ENCODE measurements around the gene ECE2. TPM values are rescaled to one million over a fixed set of nuclear protein-coding genes. Genes with fewer than 3 reads are reported as not detected.

Gene ECE2
- total RNA-seq, 1 experiment from 2014 or later, result not detected

DNA sequence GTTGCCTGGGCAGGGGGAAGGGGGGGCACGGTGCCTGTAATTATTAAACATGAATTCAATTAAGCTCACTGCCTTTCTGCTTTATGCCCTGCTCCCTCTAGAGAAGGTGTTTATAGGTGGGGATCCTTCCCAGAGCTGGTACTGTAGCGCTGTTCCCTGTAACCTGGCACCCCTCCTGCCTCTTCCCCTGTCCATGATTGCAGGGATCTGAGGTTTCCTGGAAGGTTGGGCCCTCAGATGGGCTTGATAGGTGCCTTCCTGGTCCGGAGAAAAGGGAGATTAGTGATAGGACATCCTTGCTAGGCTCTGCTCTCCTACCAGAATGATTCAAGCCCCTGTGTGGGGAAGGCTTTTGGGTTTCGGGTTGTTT, 59.5 kb downstream of the ECE2 start:
- Histone ChIP-seq H3K4me1 (ENCODE audit: control insufficient read depth, insufficient read depth, low read length) (peaks cover 58% of the 10 kb centered on the region), H3K27me3 (ENCODE audit: control insufficient read depth, insufficient read depth, low read length) (no peaks in the 10 kb centered on the region), H3K36me3 (ENCODE audit: control insufficient read depth, insufficient read depth, low read length) (0 out of 2 replicates have a peak, but pooled peaks cover 11% of the 10 kb centered on the region), H3K4me3 (ENCODE audit: low read depth in 2 of 2, low read length in 2 of 2) (peak overlapping the region; percentile 53 to 80), H3K27ac (ENCODE audit: low read length) (peak overlapping the region; percentile 82), H3K9me3 (ENCODE audit: control insufficient read depth, insufficient read depth, low read depth, low read length) (no peaks in the 10 kb centered on the region)
- TF ChIP-seq, protein P1, sequence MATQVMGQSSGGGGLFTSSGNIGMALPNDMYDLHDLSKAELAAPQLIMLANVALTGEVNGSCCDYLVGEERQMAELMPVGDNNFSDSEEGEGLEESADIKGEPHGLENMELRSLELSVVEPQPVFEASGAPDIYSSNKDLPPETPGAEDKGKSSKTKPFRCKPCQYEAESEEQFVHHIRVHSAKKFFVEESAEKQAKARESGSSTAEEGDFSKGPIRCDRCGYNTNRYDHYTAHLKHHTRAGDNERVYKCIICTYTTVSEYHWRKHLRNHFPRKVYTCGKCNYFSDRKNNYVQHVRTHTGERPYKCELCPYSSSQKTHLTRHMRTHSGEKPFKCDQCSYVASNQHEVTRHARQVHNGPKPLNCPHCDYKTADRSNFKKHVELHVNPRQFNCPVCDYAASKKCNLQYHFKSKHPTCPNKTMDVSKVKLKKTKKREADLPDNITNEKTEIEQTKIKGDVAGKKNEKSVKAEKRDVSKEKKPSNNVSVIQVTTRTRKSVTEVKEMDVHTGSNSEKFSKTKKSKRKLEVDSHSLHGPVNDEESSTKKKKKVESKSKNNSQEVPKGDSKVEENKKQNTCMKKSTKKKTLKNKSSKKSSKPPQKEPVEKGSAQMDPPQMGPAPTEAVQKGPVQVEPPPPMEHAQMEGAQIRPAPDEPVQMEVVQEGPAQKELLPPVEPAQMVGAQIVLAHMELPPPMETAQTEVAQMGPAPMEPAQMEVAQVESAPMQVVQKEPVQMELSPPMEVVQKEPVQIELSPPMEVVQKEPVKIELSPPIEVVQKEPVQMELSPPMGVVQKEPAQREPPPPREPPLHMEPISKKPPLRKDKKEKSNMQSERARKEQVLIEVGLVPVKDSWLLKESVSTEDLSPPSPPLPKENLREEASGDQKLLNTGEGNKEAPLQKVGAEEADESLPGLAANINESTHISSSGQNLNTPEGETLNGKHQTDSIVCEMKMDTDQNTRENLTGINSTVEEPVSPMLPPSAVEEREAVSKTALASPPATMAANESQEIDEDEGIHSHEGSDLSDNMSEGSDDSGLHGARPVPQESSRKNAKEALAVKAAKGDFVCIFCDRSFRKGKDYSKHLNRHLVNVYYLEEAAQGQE (IDR thresholded peaks at IDR 0.05; ENCODE audit: insufficient read depth in 1 of 2, low read depth in 2 of 2, low read length in 1 of 2), result no peak
- in situ Hi-C loops (cut with HindIII; ENCODE audit: low pct_unique_long_range_greater_than_20kb, low sequenced_read_pairs) (no loop called here), intact Hi-C loops (cut with micrococcal nuclease; ENCODE audit: unreplicated experiment) (no loop called here)
- DNase-seq (ENCODE audit: low read depth, low spot score), result no peak
- ChIA-PET CTCF (no interaction called here), POLR2A (no interaction called here)
- peak; percentile 47 for ATAC-seq
- BruUV-seq (replicated peaks), result no TSS peak

DNA sequence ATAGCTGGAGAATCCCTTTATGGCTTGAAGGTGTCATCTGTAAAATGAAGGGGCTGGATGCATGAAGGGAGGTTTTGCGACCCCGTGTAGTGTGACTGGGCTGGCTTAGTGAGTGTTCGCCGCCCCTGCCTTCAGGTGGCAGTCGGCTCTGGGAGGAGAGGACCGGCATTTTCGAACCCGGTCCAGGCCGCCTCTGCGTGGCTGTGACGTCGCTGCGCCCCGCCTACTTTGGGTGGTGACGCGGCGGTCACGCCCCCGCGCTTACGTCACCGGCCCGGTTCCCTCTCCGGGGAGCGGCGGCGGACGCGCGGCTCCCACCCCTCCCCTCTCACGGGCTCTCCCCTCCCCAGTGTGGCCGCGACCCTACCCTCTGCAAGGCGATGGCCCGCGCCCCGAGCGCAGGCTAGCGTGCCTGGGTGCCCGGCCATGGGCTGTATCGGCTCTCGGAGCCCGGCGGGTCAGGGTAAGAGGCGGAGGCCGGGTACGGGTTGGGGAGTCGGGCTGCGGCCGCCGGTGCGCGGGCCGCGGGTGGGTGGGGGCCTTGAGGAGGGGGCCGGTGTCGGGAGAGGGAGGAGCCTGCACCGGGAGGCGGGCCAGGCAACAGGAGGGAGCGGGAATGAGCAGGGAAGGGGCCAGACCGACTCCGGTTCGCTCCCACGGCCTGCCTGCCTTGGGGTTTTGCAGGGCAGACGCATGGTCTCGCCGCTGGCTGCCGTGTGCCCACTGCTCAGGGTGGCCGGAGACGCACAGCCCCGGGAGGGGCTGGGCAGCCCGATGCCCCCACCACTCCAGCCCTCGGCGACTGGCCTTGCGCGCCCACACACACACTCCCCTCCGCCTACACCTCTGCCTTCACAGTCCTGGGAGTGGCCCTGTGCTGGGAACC, 60.1 kb downstream of the ECE2 start:
- in situ Hi-C loops (cut with HindIII; ENCODE audit: low pct_unique_long_range_greater_than_20kb, low sequenced_read_pairs), result no loop called here
- Histone ChIP-seq H3K9me3 (ENCODE audit: control insufficient read depth, insufficient read depth, low read depth, low read length) (no peaks in the 10 kb centered on the region), H3K4me3 (ENCODE audit: low read depth in 2 of 2, low read length in 2 of 2) (peak overlapping the region; percentile 53 to 80), H3K27ac (ENCODE audit: low read length) (peak overlapping the region; percentile 92), H3K27me3 (ENCODE audit: control insufficient read depth, insufficient read depth, low read length) (no peaks in the 10 kb centered on the region), H3K36me3 (ENCODE audit: control insufficient read depth, insufficient read depth, low read length) (0 out of 2 replicates have a peak, but pooled peaks cover 11% of the 10 kb centered on the region), H3K4me1 (ENCODE audit: control insufficient read depth, insufficient read depth, low read length) (peaks cover 58% of the 10 kb centered on the region)
- intact Hi-C loops (cut with micrococcal nuclease; ENCODE audit: unreplicated experiment), result no loop called here
- peak; percentile 79 for ATAC-seq
- TF ChIP-seq TCF7L2 (IDR thresholded peaks at IDR 0.05; ENCODE audit: low read depth, low read length), result no peak
- TF ChIP-seq, protein P1 (IDR thresholded peaks at IDR 0.05; ENCODE audit: insufficient read depth in 1 of 2, low read depth in 2 of 2, low read length in 1 of 2), result peak in 1 of 2 experiments; percentile 61; a peak in 1 of 4 replicates
- peak; percentile 96 for TF ChIP-seq POLR2AphosphoS5 (IDR thresholded peaks at IDR 0.05; ENCODE audit: low read depth, low read length)
- peak; percentile 96; the same call in 1 of the 2 replicates for TF ChIP-seq SIN3A (IDR thresholded peaks at IDR 0.05; ENCODE audit: borderline replicate concordance, insufficient read depth, low read depth, low read length)
- TF ChIP-seq, protein P2, sequence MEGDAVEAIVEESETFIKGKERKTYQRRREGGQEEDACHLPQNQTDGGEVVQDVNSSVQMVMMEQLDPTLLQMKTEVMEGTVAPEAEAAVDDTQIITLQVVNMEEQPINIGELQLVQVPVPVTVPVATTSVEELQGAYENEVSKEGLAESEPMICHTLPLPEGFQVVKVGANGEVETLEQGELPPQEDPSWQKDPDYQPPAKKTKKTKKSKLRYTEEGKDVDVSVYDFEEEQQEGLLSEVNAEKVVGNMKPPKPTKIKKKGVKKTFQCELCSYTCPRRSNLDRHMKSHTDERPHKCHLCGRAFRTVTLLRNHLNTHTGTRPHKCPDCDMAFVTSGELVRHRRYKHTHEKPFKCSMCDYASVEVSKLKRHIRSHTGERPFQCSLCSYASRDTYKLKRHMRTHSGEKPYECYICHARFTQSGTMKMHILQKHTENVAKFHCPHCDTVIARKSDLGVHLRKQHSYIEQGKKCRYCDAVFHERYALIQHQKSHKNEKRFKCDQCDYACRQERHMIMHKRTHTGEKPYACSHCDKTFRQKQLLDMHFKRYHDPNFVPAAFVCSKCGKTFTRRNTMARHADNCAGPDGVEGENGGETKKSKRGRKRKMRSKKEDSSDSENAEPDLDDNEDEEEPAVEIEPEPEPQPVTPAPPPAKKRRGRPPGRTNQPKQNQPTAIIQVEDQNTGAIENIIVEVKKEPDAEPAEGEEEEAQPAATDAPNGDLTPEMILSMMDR (IDR thresholded peaks at IDR 0.05), result no peak
- BruUV-seq (replicated peaks), result no TSS peak
- ChIA-PET POLR2A (no interaction called here), CTCF (no interaction called here)
- no peak for DNase-seq (ENCODE audit: low read depth, low spot score)
